Natural killer cell (primary cell): ENCODE data around the gene MATN1. TPM values are rescaled to one million over a fixed set of nuclear protein-coding genes. Genes with fewer than 3 reads are reported as not detected.

Experiments
- ATAC-seq, 3 donors: fragments of 150-1000 bp in 2 of 3; fragments of 200-7000 bp in 1 of 3; cut with Tn5 transposase; 1 replicate in 1 of 3; 2 replicates in 2 of 3; pipeline ENCODE4 v1.10.0; 2021; ENCODE audit warnings: mild to moderate bottlenecking in 2 of 3, moderate library complexity in 2 of 3
- DNase-seq, 2 donors: peaks; one replicate each; pipeline versions ENCODE4 v3.0.0 to v3.0.0-alpha.2; 2013 to 2021; ENCODE audit warnings: mixed read lengths in 1 of 2
- H3K27ac ChIP-seq: one replicate; pipeline ENCODE4 v1.5.1; 2013; ENCODE audit warnings: mild to moderate bottlenecking, low read length
- H3K27me3 ChIP-seq: one replicate; pipeline ENCODE4 v1.6.1; 2013; ENCODE audit warnings: low read length; ENCODE audit not compliant: control insufficient read depth, insufficient read depth
- H3K36me3 ChIP-seq: one replicate; pipeline ENCODE4 v1.6.1; 2013; ENCODE audit warnings: low read length; ENCODE audit not compliant: control insufficient read depth, insufficient read depth
- H3K4me1 ChIP-seq: one replicate; pipeline ENCODE4 v1.6.1; 2013; ENCODE audit warnings: low read length; ENCODE audit not compliant: control insufficient read depth, insufficient read depth
- H3K4me3 ChIP-seq: one replicate; pipeline ENCODE4 v1.5.1; 2013; ENCODE audit warnings: low read length
- H3K9me3 ChIP-seq: one replicate; pipeline ENCODE4 v1.6.1; 2013; ENCODE audit warnings: low read length; ENCODE audit not compliant: control insufficient read depth, insufficient read depth
- H3K27ac Mint-ChIP-seq, 2 donors: one replicate each; pipeline ENCODE4 v1.8.0; 2022; ENCODE audit warnings: mild to moderate bottlenecking in 2 of 2, mixed read lengths in 2 of 2, moderate library complexity in 1 of 2
- H3K27me3 Mint-ChIP-seq, 2 donors: one replicate each; pipeline ENCODE4 v1.8.0; 2022; ENCODE audit warnings: low read depth in 2 of 2, mixed read lengths in 2 of 2
- H3K36me3 Mint-ChIP-seq: one replicate; pipeline ENCODE4 v1.8.0; 2022; ENCODE audit warnings: mixed read lengths
- H3K4me1 Mint-ChIP-seq, 2 donors: one replicate each; pipeline ENCODE4 v1.8.0; 2022; ENCODE audit warnings: mixed read lengths in 2 of 2
- H3K4me3 Mint-ChIP-seq: one replicate; pipeline ENCODE4 v1.8.0; 2022; ENCODE audit warnings: mild to moderate bottlenecking, moderate library complexity, mixed read lengths
- H3K9me3 Mint-ChIP-seq, 2 donors: one replicate each; pipeline ENCODE4 v1.8.0; 2022; ENCODE audit warnings: mixed read lengths in 2 of 2
- WGBS: methylation state at CpG from one replicate; pipeline ENCODE4 v1.1.7; 2013; ENCODE audit warnings: missing lambda C conversion rate; ENCODE audit not compliant: insufficient coverage; 5-methylcytosine and 5-hydroxymethylcytosine counted together
- intact Hi-C: fragments of 100-400 bp; cut with micrococcal nuclease; formaldehyde crosslinking; loops from one replicate; pipeline ENCODE4 v1.14.2; 2022
- total RNA-seq, 4 donors: library from RNA; stranded (reverse); fragments of 120-200 nt in 1 of 4; gene quantifications; one replicate each; pipeline versions ENCODE4 v1.2.3 to v1.2.4, GENCODE V29; 2013 to 2022
- TF ChIP-seq, protein P1 (sequence below): fragments of 200-600 bp; IDR thresholded peaks from one replicate; pipeline ENCODE4 v1.8.0; 2022; ENCODE audit warnings: antibody characterized with exemption

MATN1 gene
- total RNA-seq, 3 donors from 2014 or later (not counting 1 experiment from before 2014, with no cell fraction given) = 0.93 to 1.7 (median 1.2) TPM

DNA sequence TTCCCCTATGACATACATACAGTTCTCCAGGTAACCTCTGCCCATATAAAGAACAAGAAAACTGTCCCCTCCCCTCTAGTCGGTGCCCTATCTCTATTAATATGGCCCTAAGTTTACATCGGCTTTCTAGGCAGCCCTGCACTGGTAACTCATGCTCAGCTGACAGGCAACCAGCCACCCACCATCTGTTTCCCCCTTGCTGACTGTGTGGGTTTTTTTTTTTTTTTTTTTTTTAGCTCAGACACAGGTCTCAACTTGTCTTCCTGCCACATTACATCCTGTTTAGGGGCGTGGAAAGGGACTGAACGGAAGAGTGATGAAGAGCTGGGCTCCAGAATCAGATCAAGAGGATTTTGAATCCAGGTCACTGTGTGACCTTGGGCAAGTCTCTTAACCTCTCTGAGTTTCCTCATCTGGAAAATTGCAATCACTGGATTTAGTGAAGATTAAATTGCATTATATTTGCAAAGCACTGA, 20.2 kb upstream of the MATN1 start:
- peaks cover 99% of the 10 kb centered on the region for H3K4me1 ChIP-seq
- Mint-ChIP-seq H3K36me3 (peaks cover 8% of the 10 kb centered on the region), H3K27me3 (no peaks in the 10 kb centered on the region), H3K27ac (peak overlapping the region; percentile 99 to 100), H3K9me3 (no peaks in the 10 kb centered on the region), H3K4me3 (peak overlapping the region; percentile 87), H3K4me1 (peaks cover 80 to 99% of the 10 kb centered on the region in 2 donors)
- peak overlapping the region; percentile 7 for H3K4me3 ChIP-seq
- H3K36me3 ChIP-seq = peaks cover 59% of the 10 kb centered on the region
- peak; percentile 47 to 92 for DNase-seq
- peaks cover 8% of the 10 kb centered on the region for H3K9me3 ChIP-seq
- peak overlapping the region; percentile 95 for H3K27ac ChIP-seq
- ATAC-seq = peak; percentile 76 to 88 (median 84)
- TF ChIP-seq, protein P1, sequence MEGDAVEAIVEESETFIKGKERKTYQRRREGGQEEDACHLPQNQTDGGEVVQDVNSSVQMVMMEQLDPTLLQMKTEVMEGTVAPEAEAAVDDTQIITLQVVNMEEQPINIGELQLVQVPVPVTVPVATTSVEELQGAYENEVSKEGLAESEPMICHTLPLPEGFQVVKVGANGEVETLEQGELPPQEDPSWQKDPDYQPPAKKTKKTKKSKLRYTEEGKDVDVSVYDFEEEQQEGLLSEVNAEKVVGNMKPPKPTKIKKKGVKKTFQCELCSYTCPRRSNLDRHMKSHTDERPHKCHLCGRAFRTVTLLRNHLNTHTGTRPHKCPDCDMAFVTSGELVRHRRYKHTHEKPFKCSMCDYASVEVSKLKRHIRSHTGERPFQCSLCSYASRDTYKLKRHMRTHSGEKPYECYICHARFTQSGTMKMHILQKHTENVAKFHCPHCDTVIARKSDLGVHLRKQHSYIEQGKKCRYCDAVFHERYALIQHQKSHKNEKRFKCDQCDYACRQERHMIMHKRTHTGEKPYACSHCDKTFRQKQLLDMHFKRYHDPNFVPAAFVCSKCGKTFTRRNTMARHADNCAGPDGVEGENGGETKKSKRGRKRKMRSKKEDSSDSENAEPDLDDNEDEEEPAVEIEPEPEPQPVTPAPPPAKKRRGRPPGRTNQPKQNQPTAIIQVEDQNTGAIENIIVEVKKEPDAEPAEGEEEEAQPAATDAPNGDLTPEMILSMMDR = no peak
- H3K27me3 ChIP-seq = no peaks in the 10 kb centered on the region
- intact Hi-C loops = loop anchor here (1.0 kb wide), 1 partner anchor 13 kb away; no protein-coding TSS in a partner anchor
- 2% methylated on average over 4 of the region's 4 CpGs for WGBS

DNA sequence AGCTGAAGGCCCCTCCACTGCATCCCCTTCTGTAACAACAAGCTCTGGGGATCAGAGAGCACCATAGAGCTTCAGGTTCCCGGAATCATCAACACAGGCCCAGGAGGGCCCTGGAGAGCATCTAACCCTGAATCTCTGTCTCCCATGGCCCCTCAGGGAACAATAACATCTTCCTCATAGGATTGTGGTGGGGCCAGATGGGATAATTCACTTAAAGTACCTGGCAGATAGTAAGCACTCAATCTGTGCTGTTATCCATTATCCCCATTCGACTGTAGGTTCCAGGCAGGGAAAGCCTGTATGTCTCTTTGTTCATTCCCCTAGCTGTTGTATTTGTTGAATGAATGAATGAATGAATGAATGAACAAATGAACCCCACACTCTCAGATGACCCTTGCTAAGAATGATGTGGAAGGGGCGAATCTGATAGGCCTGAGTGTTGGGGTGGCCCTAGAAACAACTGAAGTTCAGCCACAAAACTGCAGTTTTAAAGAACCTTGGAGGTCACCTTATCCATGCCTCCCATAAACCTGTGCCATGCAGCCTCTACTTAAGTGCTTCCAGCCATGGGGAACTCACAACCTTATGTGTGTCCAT, 19.7 kb upstream of the MATN1 start:
- Mint-ChIP-seq H3K36me3 (peaks cover 13% of the 10 kb centered on the region), H3K27ac (peak overlapping the region; percentile 99 to 100), H3K27me3 (no peaks in the 10 kb centered on the region), H3K4me1 (peaks cover 84 to 99% of the 10 kb centered on the region in 2 donors), H3K4me3 (peak overlapping the region; percentile 87), H3K9me3 (no peaks in the 10 kb centered on the region)
- Histone ChIP-seq H3K4me3 (no peak overlapping the region), H3K36me3 (peaks cover 59% of the 10 kb centered on the region), H3K27me3 (no peaks in the 10 kb centered on the region), H3K4me1 (peaks cover 99% of the 10 kb centered on the region), H3K9me3 (peaks cover 14% of the 10 kb centered on the region), H3K27ac (peak overlapping the region; percentile 95)
- TF ChIP-seq, protein P1 = no peak
- DNase-seq (no peak), ATAC-seq (no peak)
- 97% methylated on average over 3 of the region's 3 CpGs for WGBS
- intact Hi-C loops = no loop called here

DNA sequence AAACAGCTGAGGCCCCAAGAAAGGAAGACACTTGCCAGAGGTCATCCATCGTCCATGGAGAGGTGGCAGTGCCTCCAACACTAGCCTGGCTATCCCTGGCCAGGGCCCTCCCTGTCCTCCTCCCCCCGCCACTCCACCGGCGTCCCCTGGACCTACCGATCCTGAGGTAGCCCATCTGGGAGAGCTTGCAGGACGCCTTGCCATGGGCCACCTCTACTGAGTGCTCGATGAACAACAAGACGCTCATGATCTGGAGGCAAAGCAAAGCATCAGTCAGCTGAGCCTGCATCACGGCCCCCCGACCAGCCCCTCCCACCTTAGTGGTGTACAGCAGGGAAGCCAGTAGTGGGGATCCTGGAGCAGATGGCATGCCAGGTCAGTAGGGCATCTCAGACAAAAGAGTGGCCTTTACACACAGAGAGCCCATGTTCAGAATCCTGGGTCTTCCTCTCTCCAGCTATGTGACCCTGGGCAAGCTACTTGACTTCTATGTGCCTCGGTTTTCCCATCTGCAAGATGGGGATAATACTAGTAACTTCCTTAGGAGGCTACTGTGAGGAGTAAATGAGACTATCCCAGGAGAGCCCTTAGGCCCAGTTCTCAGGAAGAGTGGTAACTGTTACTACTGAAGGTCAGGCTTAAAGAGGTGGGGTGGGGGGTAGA, 19.0 kb upstream of the MATN1 start:
- no peaks in the 10 kb centered on the region for H3K27me3 ChIP-seq
- intact Hi-C loops = no loop called here
- DNase-seq (no peak), ATAC-seq (no peak)
- H3K36me3 ChIP-seq = peaks cover 61% of the 10 kb centered on the region
- 92% methylated on average over 11 of the region's 11 CpGs for WGBS
- no peak overlapping the region for H3K4me3 ChIP-seq
- H3K9me3 ChIP-seq = peaks cover 15% of the 10 kb centered on the region
- peak overlapping the region; percentile 95 for H3K27ac ChIP-seq
- peaks cover 99% of the 10 kb centered on the region for H3K4me1 ChIP-seq
- Mint-ChIP-seq H3K4me1 (peaks cover 84 to 99% of the 10 kb centered on the region in 2 donors), H3K9me3 (no peaks in the 10 kb centered on the region), H3K27ac (peak overlapping the region; percentile 99 to 100), H3K4me3 (no peak overlapping the region), H3K27me3 (no peaks in the 10 kb centered on the region), H3K36me3 (peaks cover 13% of the 10 kb centered on the region)
- TF ChIP-seq, protein P1 = no peak
